Adrenal gland (tissue), 5 donors: ENCODE data around the gene DUSP3.

ENCODE experiments used
- POLR2A ChIP-seq, 2 donors: fragments of 450-650 bp; IDR thresholded peaks; one replicate each; pipeline ENCODE4 v1.6.1; 2017; ENCODE audit warnings: antibody characterized with exemption in 2 of 2, mild to moderate bottlenecking in 2 of 2, moderate library complexity in 1 of 2
- TF ChIP-seq, protein P1 (sequence below), 6 experiments: fragments of 450-650 bp in 4 of 6; fragments of 200-600 bp in 2 of 6; sonication (generic) in 1 of 6; IDR thresholded peaks; 1 replicate in 5 of 6; 2 replicates in 1 of 6; pipeline versions ENCODE4 v1.5.1 to v1.8.0; 2016 to 2021; ENCODE audit warnings: antibody characterized with exemption in 6 of 6, mild to moderate bottlenecking in 2 of 6, moderate library complexity in 1 of 6
- donor health status: DM: no; HTN: no; CAD: no.

DNA sequence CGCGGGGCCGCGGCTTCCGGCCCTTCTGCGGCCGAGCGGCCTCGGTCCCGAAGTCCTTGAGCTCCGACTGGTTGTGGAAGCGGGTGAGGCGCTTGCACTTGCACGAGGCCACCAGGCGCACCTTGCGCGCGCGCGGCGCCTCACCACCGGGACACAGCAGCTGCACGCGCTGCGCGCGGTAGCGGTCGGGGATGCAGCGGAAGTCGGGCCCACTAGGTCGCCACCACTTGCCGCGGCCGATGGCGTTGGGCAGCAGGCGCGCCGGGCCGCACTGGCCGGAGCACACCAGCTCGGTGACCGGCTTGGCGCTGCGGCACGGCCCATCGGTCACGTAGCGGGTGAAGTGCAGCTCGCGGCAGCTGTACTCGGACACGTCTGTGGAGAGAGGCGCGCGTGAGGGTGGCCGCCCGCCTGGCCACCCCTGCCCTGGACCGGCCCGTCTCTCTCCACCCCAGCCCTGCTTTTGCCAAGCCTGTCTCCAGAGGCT is 23.3 kb downstream of the DUSP3 start:
- no peak for TF ChIP-seq POLR2A (IDR thresholded peaks at IDR 0.05)
- TF ChIP-seq, protein P1, sequence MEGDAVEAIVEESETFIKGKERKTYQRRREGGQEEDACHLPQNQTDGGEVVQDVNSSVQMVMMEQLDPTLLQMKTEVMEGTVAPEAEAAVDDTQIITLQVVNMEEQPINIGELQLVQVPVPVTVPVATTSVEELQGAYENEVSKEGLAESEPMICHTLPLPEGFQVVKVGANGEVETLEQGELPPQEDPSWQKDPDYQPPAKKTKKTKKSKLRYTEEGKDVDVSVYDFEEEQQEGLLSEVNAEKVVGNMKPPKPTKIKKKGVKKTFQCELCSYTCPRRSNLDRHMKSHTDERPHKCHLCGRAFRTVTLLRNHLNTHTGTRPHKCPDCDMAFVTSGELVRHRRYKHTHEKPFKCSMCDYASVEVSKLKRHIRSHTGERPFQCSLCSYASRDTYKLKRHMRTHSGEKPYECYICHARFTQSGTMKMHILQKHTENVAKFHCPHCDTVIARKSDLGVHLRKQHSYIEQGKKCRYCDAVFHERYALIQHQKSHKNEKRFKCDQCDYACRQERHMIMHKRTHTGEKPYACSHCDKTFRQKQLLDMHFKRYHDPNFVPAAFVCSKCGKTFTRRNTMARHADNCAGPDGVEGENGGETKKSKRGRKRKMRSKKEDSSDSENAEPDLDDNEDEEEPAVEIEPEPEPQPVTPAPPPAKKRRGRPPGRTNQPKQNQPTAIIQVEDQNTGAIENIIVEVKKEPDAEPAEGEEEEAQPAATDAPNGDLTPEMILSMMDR (IDR thresholded peaks at IDR 0.05) = no peak
